ENCODE results near the gene PRIMPOL.

PRIMPOL gene

GRCh38 chr4:184669251-184669650, 19.7 kb downstream of the PRIMPOL start:
- DNase-seq, result no peak

GRCh38 chr4:184671101-184671500, 21.6 kb downstream of the PRIMPOL start:
- no peak for DNase-seq

GRCh38 chr4:184672741-184673140, 23.2 kb downstream of the PRIMPOL start:
- DNase-seq, result no peak

- DNase-seq, result no peak
Observed at GRCh38 chr4:184674011-184674410, 24.5 kb downstream of the PRIMPOL start.

- DNase-seq, result no peak
Observed at GRCh38 chr4:184675018-184675417, 25.5 kb downstream of the PRIMPOL start.

- no peak for DNase-seq
Observed at GRCh38 chr4:184675821-184676492, 26.4 kb downstream of the PRIMPOL start.

- no peak for DNase-seq
Observed at GRCh38 chr4:184680698-184681097, 31.2 kb downstream of the PRIMPOL start.

GRCh38 chr4:184681916-184682315, 32.4 kb downstream of the PRIMPOL start:
- DNase-seq, result no peak

- no peak for DNase-seq
Observed at GRCh38 chr4:184684491-184685189, 35.1 kb downstream of the PRIMPOL start.

- no peak for DNase-seq
Observed at GRCh38 chr4:184688005-184688404, 38.5 kb downstream of the PRIMPOL start.

- DNase-seq, result peak; percentile 88
Observed at GRCh38 chr4:184688447-184688846, 38.9 kb downstream of the PRIMPOL start.

GRCh38 chr4:184689681-184690080, 40.1 kb downstream of the PRIMPOL start:
- no peak for DNase-seq

GRCh38 chr4:184693056-184693455, 43.5 kb downstream of the PRIMPOL start:
- DNase-seq, result no peak

- no peak for DNase-seq
Observed at GRCh38 chr4:184694412-184694956, 44.9 kb downstream of the PRIMPOL start.

- no peak for DNase-seq
Observed at GRCh38 chr4:184695178-184695896, 45.8 kb downstream of the PRIMPOL start.

GRCh38 chr4:184697956-184698355, 48.4 kb downstream of the PRIMPOL start:
- no peak for DNase-seq

GRCh38 chr4:184699941-184700340, 50.4 kb downstream of the PRIMPOL start:
- peak; percentile 23 for DNase-seq

- no peak for DNase-seq
Observed at GRCh38 chr4:184702114-184702513, 52.6 kb downstream of the PRIMPOL start.

GRCh38 chr4:184705692-184706091, 56.2 kb downstream of the PRIMPOL start:
- DNase-seq, result no peak

GRCh38 chr4:184706453-184706852, 56.9 kb downstream of the PRIMPOL start:
- DNase-seq, result no peak

- DNase-seq, result no peak
Observed at GRCh38 chr4:184712322-184712721, 62.8 kb downstream of the PRIMPOL start.

- DNase-seq, result no peak
Observed at GRCh38 chr4:184713887-184714286, 64.3 kb downstream of the PRIMPOL start.

- DNase-seq, result no peak
Observed at GRCh38 chr4:184715526-184715925, 66.0 kb downstream of the PRIMPOL start.
